ENCODE data around the gene MIS18A.

DNA sequence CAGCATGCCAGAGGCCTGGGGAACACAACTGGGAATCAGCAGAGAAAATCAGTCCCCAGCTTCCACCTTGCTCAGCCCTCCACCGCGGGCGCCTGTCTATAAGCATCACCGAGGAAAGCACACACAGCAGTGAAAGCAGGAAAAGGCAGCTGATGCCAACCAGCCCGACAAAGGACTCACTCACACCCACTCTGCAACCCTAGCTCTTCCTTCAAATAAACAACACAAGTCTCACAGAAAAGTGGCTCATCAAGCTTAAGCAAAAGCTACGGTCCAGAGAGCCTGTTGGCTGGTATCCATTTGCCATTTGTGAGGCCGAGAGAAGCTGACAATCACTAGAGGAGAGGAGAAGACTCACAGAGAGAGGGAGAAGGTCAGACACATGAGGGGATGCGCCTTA lies 46.9 kb upstream of the MIS18A start:
- TF ChIP-seq POLR2A (IDR thresholded peaks at IDR 0.05; ENCODE audit: low read length) (no peak), GATA1 (IDR thresholded peaks at IDR 0.05; ENCODE audit: low read depth, low read length) (no peak)

Measured in erythroblast (primary cell).